Trophoblast cell (in vitro differentiated cells and primary cell): ENCODE data around the gene MBOAT7.

Source experiments
- DNase-seq, 2 donors: peaks; one replicate each; pipeline ENCODE4 v3.0.0-alpha.2; 2016
- H2AFZ ChIP-seq: 2 replicates; pipeline ENCODE4 v1.6.1; 2013; ENCODE audit warnings: low read length, moderate library complexity, mild to moderate bottlenecking; ENCODE audit not compliant: insufficient read depth, poor library complexity
- H2AK5ac ChIP-seq: 2 replicates; pipeline ENCODE4 v1.6.1; 2013; ENCODE audit warnings: mild to moderate bottlenecking, low read length
- H2BK120ac ChIP-seq: 2 replicates; pipeline ENCODE4 v1.6.1; 2013; ENCODE audit warnings: low read length, mild to moderate bottlenecking, moderate library complexity; ENCODE audit not compliant: insufficient read depth, poor library complexity
- H2BK12ac ChIP-seq: 2 replicates; pipeline ENCODE4 v1.6.1; 2013; ENCODE audit warnings: mild to moderate bottlenecking, low read length, moderate library complexity
- H2BK5ac ChIP-seq: 2 replicates; pipeline ENCODE4 v1.6.1; 2013; ENCODE audit warnings: low read length, low read depth, moderate library complexity, mild to moderate bottlenecking; ENCODE audit not compliant: poor library complexity
- H3K14ac ChIP-seq: 2 replicates; pipeline ENCODE4 v1.6.1; 2013; ENCODE audit warnings: mild to moderate bottlenecking, low read length
- H3K18ac ChIP-seq: 2 replicates; pipeline ENCODE4 v1.6.1; 2013; ENCODE audit warnings: mild to moderate bottlenecking, low read length
- H3K23ac ChIP-seq: 2 replicates; pipeline ENCODE4 v1.6.1; 2013; ENCODE audit warnings: low read length
- H3K27ac ChIP-seq: 2 replicates; pipeline ENCODE4 v1.5.1; 2013; ENCODE audit warnings: low read depth, mild to moderate bottlenecking, inconsistent platforms, low read length, moderate library complexity
- H3K27me3 ChIP-seq: 2 replicates; pipeline ENCODE4 v1.6.1; 2013; ENCODE audit warnings: inconsistent platforms, mild to moderate bottlenecking, low read length, moderate library complexity; ENCODE audit not compliant: insufficient read depth
- H3K36me3 ChIP-seq, 2 experiments: 1 replicate in 1 of 2; 2 replicates in 1 of 2; pipeline ENCODE4 v1.6.1; 2013; ENCODE audit warnings: low read length in 2 of 2, mild to moderate bottlenecking in 2 of 2, moderate library complexity in 1 of 2; ENCODE audit not compliant: insufficient read depth in 2 of 2, control insufficient read depth in 1 of 2
- H3K4ac ChIP-seq: 2 replicates; pipeline ENCODE4 v1.6.1; 2013; ENCODE audit warnings: low read depth, mild to moderate bottlenecking, low read length, moderate library complexity
- H3K4me1 ChIP-seq, 2 experiments: 1 replicate in 1 of 2; 2 replicates in 1 of 2; pipeline ENCODE4 v1.6.1; 2013; ENCODE audit warnings: low read length in 2 of 2, mild to moderate bottlenecking in 2 of 2, moderate library complexity in 1 of 2; ENCODE audit not compliant: insufficient read depth in 2 of 2, control insufficient read depth in 1 of 2
- H3K4me2 ChIP-seq: 2 replicates; pipeline ENCODE4 v1.6.1; 2013; ENCODE audit warnings: inconsistent platforms, mild to moderate bottlenecking, low read length, moderate library complexity
- H3K4me3 ChIP-seq: 2 replicates; pipeline ENCODE4 v1.5.1; 2013; ENCODE audit warnings: mild to moderate bottlenecking, low read depth, low read length, inconsistent platforms
- H3K79me1 ChIP-seq: one replicate; pipeline ENCODE4 v1.6.1; 2013; ENCODE audit warnings: low read length
- H3K79me2 ChIP-seq: 2 replicates; pipeline ENCODE4 v1.6.1; 2013; ENCODE audit warnings: low read length, mild to moderate bottlenecking; ENCODE audit not compliant: control insufficient read depth, insufficient read depth, poor library complexity
- H3K9ac ChIP-seq: 2 replicates; pipeline ENCODE4 v1.6.1; 2013; ENCODE audit warnings: mild to moderate bottlenecking, low read length
- H3K9me3 ChIP-seq: 2 replicates; pipeline ENCODE4 v1.6.1; 2013; ENCODE audit warnings: low read depth, mild to moderate bottlenecking, control low read depth, inconsistent platforms, low read length; ENCODE audit not compliant: insufficient read depth
- H4K12ac ChIP-seq: 2 replicates; pipeline ENCODE4 v1.6.1; 2013; ENCODE audit warnings: low read depth, mild to moderate bottlenecking, low read length, moderate library complexity
- H4K8ac ChIP-seq: 2 replicates; pipeline ENCODE4 v1.6.1; 2013; ENCODE audit warnings: low read depth, mild to moderate bottlenecking, low read length, moderate library complexity
- H4K91ac ChIP-seq: one replicate; pipeline ENCODE4 v1.6.1; 2013; ENCODE audit warnings: low read depth, mild to moderate bottlenecking, low read length, moderate library complexity
- WGBS: extraction: QIAGEN DNeasy Blood & Tissue Kit; methylation state at CpG from one replicate; pipeline ENCODE4 v1.1.7; 2013; ENCODE audit warnings: missing lambda C conversion rate; ENCODE audit not compliant: insufficient read length, insufficient coverage; ENCODE audit errors: extremely low coverage; 5-methylcytosine and 5-hydroxymethylcytosine counted together

MBOAT7 gene

GRCh38 chr19:54201980-54202379, 12.6 kb upstream of the MBOAT7 start:
- Histone ChIP-seq H2BK5ac (no peak overlapping the region), H2BK120ac (no peak overlapping the region), H3K36me3 (peaks cover 45 to 54% of the 10 kb centered on the region in 2 experiments), H3K23ac (no peak overlapping the region), H3K9ac (peak overlapping the region; percentile 38), H3K14ac (no peak overlapping the region), H3K27ac (no peak overlapping the region), H3K4ac (peak overlapping the region; percentile 93), H2AK5ac (no peak overlapping the region), H2BK12ac (no peak overlapping the region), H3K79me1 (peaks cover 11% of the 10 kb centered on the region), H3K4me3 (peak overlapping the region; percentile 28), H3K4me1 (peaks cover 8 to 14% of the 10 kb centered on the region in 2 experiments), H4K12ac (no peak overlapping the region), H3K27me3 (no peaks in the 10 kb centered on the region), H3K4me2 (peak overlapping the region; percentile 95), H4K8ac (no peak overlapping the region), H3K79me2 (peaks cover 26% of the 10 kb centered on the region), H3K18ac (no peak overlapping the region), H4K91ac (no peak overlapping the region), H3K9me3 (no peaks in the 10 kb centered on the region), H2AFZ (no peak overlapping the region)
- DNase-seq = peak in 1 of 2 donors; percentile 27
- no CpG with 5 or more reads among the region's 13 CpGs for WGBS

GRCh38 chr19:54201172-54201701, 11.9 kb upstream of the MBOAT7 start:
- Histone ChIP-seq H3K4ac (peak overlapping the region; percentile 93), H3K4me3 (peak overlapping the region; percentile 79), H3K27me3 (no peaks in the 10 kb centered on the region), H2BK120ac (peak overlapping the region; percentile 48), H3K4me1 (peaks cover 8 to 14% of the 10 kb centered on the region in 2 experiments), H2AK5ac (no peak overlapping the region), H2AFZ (peak overlapping the region; percentile 12), H3K9me3 (no peaks in the 10 kb centered on the region), H2BK5ac (peak overlapping the region; percentile 28), H3K79me2 (peaks cover 26% of the 10 kb centered on the region), H3K36me3 (peaks cover 37 to 46% of the 10 kb centered on the region in 2 experiments), H4K91ac (peak overlapping the region; percentile 55), H3K27ac (peak overlapping the region; percentile 73), H3K23ac (no peak overlapping the region), H2BK12ac (no peak overlapping the region), H3K14ac (peak overlapping the region; percentile 63), H3K18ac (peak overlapping the region; percentile 37), H3K4me2 (peak overlapping the region; percentile 95), H3K79me1 (peaks cover 11% of the 10 kb centered on the region), H3K9ac (peak overlapping the region; percentile 93), H4K8ac (peak overlapping the region; percentile 59), H4K12ac (peak overlapping the region; percentile 12)
- no CpG with 5 or more reads among the region's 28 CpGs for WGBS
- DNase-seq = no peak

GRCh38 chr19:54199401-54199800, 10.0 kb upstream of the MBOAT7 start:
- Histone ChIP-seq H4K91ac (no peak overlapping the region), H3K79me1 (peaks cover 11% of the 10 kb centered on the region), H4K8ac (no peak overlapping the region), H2AK5ac (no peak overlapping the region), H3K9me3 (no peaks in the 10 kb centered on the region), H3K9ac (no peak overlapping the region), H3K27ac (no peak overlapping the region), H2BK120ac (no peak overlapping the region), H3K4me3 (no peak overlapping the region), H3K27me3 (no peaks in the 10 kb centered on the region), H2BK5ac (no peak overlapping the region), H3K14ac (no peak overlapping the region), H3K4me2 (no peak overlapping the region), H4K12ac (no peak overlapping the region), H3K23ac (no peak overlapping the region), H2AFZ (no peak overlapping the region), H3K4me1 (peaks cover 8 to 14% of the 10 kb centered on the region in 2 experiments), H2BK12ac (peak overlapping the region; percentile 78), H3K4ac (no peak overlapping the region), H3K36me3 (peaks cover 28 to 32% of the 10 kb centered on the region in 2 experiments), H3K79me2 (peaks cover 26% of the 10 kb centered on the region), H3K18ac (no peak overlapping the region)
- peak in 1 of 2 donors; percentile 22 for DNase-seq
- WGBS = no CpG with 5 or more reads among the region's 16 CpGs

DNA sequence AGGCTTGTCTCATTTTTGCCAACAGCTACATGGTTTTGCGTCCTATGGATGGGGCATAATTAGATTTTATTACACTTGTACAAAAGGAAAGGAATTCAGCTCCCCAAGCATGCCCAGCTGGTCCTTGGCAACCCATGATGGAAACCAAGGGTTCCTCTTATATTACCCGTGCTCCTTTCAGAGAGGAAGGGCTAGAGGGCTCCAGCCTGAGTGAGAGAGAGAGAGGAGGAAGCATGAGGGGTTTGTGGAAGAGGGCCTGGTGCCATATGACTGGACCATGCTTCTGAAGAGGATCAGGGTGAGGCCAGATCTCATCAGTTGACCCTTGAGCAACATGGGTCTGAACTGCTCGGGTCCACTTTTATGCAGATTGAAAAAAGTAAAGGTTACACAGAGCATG, 7.7 kb upstream of the MBOAT7 start:
- no CpG with 5 or more reads among the region's 3 CpGs for WGBS
- Histone ChIP-seq H2BK12ac (no peak overlapping the region), H3K4ac (no peak overlapping the region), H3K4me2 (no peak overlapping the region), H3K4me1 (peaks cover under 1 to 9% of the 10 kb centered on the region in 2 experiments), H2BK120ac (no peak overlapping the region), H3K14ac (no peak overlapping the region), H2AK5ac (no peak overlapping the region), H4K8ac (no peak overlapping the region), H3K27me3 (no peaks in the 10 kb centered on the region), H2BK5ac (no peak overlapping the region), H4K91ac (no peak overlapping the region), H2AFZ (no peak overlapping the region), H3K4me3 (no peak overlapping the region), H3K23ac (no peak overlapping the region), H4K12ac (no peak overlapping the region), H3K79me2 (peaks cover 16% of the 10 kb centered on the region), H3K79me1 (peaks cover 11% of the 10 kb centered on the region), H3K18ac (no peak overlapping the region), H3K36me3 (peaks cover 18 to 21% of the 10 kb centered on the region in 2 experiments), H3K9ac (no peak overlapping the region), H3K27ac (no peak overlapping the region), H3K9me3 (no peaks in the 10 kb centered on the region)
- no peak for DNase-seq
